ENCODE results near the gene PINLYP.
A peak's percentile ranks its signal among the peaks of the same experiment; 100 is the strongest.

The PINLYP gene

GRCh38 chr19:43618921-43619261 lies 43.3 kb downstream of the PINLYP start:
- TF ChIP-seq, protein P1, sequence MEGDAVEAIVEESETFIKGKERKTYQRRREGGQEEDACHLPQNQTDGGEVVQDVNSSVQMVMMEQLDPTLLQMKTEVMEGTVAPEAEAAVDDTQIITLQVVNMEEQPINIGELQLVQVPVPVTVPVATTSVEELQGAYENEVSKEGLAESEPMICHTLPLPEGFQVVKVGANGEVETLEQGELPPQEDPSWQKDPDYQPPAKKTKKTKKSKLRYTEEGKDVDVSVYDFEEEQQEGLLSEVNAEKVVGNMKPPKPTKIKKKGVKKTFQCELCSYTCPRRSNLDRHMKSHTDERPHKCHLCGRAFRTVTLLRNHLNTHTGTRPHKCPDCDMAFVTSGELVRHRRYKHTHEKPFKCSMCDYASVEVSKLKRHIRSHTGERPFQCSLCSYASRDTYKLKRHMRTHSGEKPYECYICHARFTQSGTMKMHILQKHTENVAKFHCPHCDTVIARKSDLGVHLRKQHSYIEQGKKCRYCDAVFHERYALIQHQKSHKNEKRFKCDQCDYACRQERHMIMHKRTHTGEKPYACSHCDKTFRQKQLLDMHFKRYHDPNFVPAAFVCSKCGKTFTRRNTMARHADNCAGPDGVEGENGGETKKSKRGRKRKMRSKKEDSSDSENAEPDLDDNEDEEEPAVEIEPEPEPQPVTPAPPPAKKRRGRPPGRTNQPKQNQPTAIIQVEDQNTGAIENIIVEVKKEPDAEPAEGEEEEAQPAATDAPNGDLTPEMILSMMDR (IDR thresholded peaks at IDR 0.05; ENCODE audit: low read depth, low read length) = no peak
- H3K4me3 ChIP-seq (ENCODE audit: low read depth, low read length) = peak overlapping the region; percentile 79

DNA sequence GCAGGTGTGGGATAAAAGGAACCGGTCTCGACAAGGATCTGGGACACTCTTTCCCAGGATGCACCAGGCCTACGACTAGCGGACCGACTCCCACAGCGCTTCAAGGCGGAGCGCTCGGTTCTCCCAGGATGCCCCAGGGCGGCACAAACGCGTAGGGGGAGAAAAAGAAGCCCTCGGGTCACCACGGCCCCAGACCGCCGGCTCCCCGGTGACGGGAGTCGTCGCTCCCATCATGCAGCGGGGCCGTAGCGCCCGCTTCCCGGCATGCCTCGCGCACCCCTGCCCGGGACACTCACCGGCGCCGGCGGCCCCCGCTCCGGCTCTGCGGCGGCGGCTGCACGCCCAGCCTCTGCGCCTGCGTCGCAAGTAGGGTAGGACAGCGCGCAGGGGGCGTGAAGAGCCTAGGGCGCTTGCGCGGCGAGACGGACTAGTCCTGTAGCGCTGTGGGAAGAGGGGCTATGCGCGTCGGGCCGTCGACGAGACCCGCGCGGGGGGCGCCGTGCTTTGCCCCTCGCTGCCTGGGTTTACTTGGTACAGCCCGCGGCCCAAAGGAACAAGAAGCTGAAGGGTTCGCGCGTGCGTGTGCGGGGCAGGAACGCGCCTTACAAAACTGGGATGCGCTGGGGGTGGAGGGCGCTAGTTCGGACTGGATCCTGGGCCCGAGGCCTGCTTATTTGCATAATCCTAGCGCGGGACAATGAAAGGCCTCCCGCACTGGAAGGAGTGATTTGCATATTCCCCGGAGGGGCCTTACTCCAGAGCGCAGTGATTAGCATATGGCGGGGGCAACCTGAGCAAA lies 43.9 kb downstream of the PINLYP start, which contains the start of gene ZNF428:
Gene ZNF428 (minus strand): TSS at position 368 of the 799 bp plus-strand sequence. CDS start 5,325 bp downstream, outside the sequence.
- H3K4me3 ChIP-seq (ENCODE audit: low read depth, low read length) = peak within 1 kb of the TSS; percentile 79
- TF ChIP-seq, protein P1 (IDR thresholded peaks at IDR 0.05; ENCODE audit: low read depth, low read length) = no peak

- TF ChIP-seq, protein P1 (IDR thresholded peaks at IDR 0.05; ENCODE audit: low read depth, low read length) = no peak
- peak overlapping the region; percentile 79 for H3K4me3 ChIP-seq (ENCODE audit: low read depth, low read length)
These were observed 44.7 kb downstream of the PINLYP start for GRCh38 chr19:43620061-43621001.

DNA sequence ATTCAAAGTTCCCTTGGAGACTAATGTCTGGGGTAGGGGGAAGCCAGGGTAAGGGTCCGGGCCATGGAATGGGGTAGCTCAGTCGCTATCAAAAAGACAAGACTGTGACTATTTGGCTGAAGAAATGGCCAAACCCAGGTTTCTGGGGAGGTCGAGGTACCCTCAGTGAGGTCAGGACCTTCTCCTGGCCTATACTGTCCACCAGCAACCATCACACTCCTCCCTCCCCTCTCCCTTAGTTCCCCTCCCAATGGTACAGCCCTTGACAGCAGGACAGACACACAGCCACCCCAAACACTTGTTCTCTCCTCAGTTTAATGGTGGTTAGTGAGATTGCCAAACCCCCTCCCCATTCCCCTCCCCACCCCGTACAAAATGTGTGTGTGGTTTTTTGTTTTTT lies 46.5 kb downstream of the PINLYP start:
- TF ChIP-seq, protein P1 (IDR thresholded peaks at IDR 0.05; ENCODE audit: low read depth, low read length) = no peak
- no peak overlapping the region for H3K4me3 ChIP-seq (ENCODE audit: low read depth, low read length)

GRCh38 chr19:43622956-43623355 lies 47.4 kb downstream of the PINLYP start:
- TF ChIP-seq, protein P1 (IDR thresholded peaks at IDR 0.05; ENCODE audit: low read depth, low read length) = no peak

DNA sequence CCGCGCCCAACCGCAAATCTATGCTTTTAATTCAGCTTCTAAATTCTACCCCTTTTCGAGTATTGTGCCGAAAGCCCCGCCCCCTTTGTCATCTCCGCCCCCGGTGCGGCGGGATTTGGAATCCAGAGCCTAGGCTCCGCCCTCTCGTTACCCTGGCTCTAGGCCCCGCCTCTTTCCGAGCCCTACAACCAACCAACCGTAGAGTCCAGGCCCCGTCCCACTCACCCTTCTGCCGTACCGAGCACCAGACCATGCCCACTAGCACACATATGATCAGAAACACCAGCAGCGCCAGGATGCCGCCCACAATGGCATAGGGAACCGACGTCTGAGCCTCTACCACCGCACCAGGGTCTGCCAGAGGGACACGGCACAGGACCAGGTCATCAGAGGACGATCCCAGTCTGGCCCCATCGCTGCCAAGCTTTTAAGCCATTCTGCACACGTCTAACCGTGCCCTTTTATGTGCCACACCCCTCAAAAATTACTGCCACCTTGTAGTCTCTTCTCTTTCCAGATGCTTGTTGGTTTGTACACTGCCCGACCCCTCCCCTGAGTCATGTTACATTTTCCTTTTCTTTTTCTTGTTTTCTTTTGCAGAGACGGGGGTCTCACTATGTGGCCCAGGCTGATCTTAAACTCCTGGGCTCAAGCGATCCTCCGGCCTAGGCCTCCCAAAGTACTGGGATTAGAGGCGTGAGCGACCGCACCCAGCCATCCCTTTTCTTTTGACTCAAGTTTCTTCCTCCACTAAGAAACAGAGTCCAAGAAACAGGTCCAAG lies 48.5 kb downstream of the PINLYP start:
- no peak overlapping the region for H3K4me3 ChIP-seq (ENCODE audit: low read depth, low read length)
- TF ChIP-seq, protein P1 (IDR thresholded peaks at IDR 0.05; ENCODE audit: low read depth, low read length) = no peak

More at GRCh38 chr19:43622956-43623355, 47.4 kb downstream of the PINLYP start:
- no peak overlapping the region for H3K4me3 ChIP-seq (ENCODE audit: low read depth, low read length)

Data from WI38 (cell line).